A549 (cell line): ENCODE results near the gene ITPA.

Experiments used
- CBX8 ChIP-seq: fragments of 200-600 bp; sonication (generic); IDR thresholded peaks from 2 replicates; pipeline ENCODE4 v1.6.1; 2016
- CEBPB ChIP-seq, 2 experiments: fragments of >200 bp in 1 of 2; sonication (Bioruptor Twin) in 1 of 2; formaldehyde crosslinking in 1 of 2; IDR thresholded peaks; 2 replicates each; pipeline ENCODE4 v1.6.1; 2012 to 2016
- CHD4 ChIP-seq: fragments of 200-600 bp; sonication (generic); IDR thresholded peaks from 2 replicates; pipeline ENCODE4 v1.6.1; 2016; ENCODE audit warnings: antibody characterized with exemption, mild to moderate bottlenecking, borderline replicate concordance
- CTCF ChIP-seq: fragments of >200 bp; sonication (Bioruptor Twin); formaldehyde crosslinking; IDR thresholded peaks from 3 replicates; pipeline ENCODE4 v1.5.1; 2016
- EP300 ChIP-seq, 2 experiments: fragments of >200 bp; sonication (Bioruptor Twin); formaldehyde crosslinking; IDR thresholded peaks; 2 replicates in 1 of 2; 3 replicates in 1 of 2; pipeline ENCODE4 v1.6.1; 2016 to 2017
- ESRRA ChIP-seq: fragments of 150-350 bp; IDR thresholded peaks from 2 replicates; pipeline ENCODE4 v1.6.1; 2014; ENCODE audit warnings: mild to moderate bottlenecking, low read length, borderline replicate concordance
- GATA3 ChIP-seq: IDR thresholded peaks from 2 replicates; pipeline ENCODE4 v1.6.1; 2012; ENCODE audit warnings: borderline replicate concordance
- MAZ ChIP-seq: fragments of 150-350 bp; IDR thresholded peaks from 2 replicates; pipeline ENCODE4 v1.6.1; 2014; ENCODE audit warnings: antibody characterized with exemption, low read depth, low read length, borderline replicate concordance
- POLR2A ChIP-seq: IDR thresholded peaks from 2 replicates; pipeline ENCODE4 v1.6.1; 2012; ENCODE audit warnings: mild to moderate bottlenecking, low read length
- POLR2AphosphoS2 ChIP-seq: conservative IDR thresholded peaks from 2 replicates; pipeline ENCODE4 v1.6.1; 2012; ENCODE audit warnings: low read length, improper control_type of control experiment, inconsistent platforms
- TF ChIP-seq, protein P1 (sequence below): fragments of 200-600 bp; sonication (generic); IDR thresholded peaks from 2 replicates; pipeline ENCODE4 v1.6.1; 2016; ENCODE audit warnings: antibody characterized with exemption, mild to moderate bottlenecking, moderate library complexity

DNA sequence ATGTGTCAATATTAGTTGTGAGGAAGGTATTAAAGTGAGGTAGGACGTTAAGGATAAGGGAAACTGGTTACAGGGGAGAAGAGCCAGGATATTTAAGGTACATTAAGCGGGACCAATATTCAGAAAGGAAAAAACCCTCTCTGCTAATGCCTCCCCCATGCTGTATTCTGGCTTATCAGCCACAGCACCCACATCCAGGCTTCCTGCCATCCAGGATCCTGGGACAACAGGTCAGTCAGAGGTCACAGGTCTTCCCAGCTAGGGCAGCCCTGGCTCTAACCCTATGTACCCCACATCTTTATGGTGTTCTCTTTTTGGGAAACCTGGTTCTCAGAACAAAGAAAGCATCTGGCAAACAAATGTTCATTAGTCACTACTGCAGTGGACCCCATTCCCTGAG, 10.1 kb upstream of the ITPA start:
- TF ChIP-seq EP300 (IDR thresholded peaks at IDR 0.05) (no peak), CTCF (no peak), CEBPB (IDR thresholded peaks at IDR 0.05) (no peak), POLR2A (no peak), CBX8 (no peak), POLR2AphosphoS2 (no peak), CHD4 (no peak), GATA3 (no peak), MAZ (no peak), ESRRA (no peak)
- TF ChIP-seq, protein P1, sequence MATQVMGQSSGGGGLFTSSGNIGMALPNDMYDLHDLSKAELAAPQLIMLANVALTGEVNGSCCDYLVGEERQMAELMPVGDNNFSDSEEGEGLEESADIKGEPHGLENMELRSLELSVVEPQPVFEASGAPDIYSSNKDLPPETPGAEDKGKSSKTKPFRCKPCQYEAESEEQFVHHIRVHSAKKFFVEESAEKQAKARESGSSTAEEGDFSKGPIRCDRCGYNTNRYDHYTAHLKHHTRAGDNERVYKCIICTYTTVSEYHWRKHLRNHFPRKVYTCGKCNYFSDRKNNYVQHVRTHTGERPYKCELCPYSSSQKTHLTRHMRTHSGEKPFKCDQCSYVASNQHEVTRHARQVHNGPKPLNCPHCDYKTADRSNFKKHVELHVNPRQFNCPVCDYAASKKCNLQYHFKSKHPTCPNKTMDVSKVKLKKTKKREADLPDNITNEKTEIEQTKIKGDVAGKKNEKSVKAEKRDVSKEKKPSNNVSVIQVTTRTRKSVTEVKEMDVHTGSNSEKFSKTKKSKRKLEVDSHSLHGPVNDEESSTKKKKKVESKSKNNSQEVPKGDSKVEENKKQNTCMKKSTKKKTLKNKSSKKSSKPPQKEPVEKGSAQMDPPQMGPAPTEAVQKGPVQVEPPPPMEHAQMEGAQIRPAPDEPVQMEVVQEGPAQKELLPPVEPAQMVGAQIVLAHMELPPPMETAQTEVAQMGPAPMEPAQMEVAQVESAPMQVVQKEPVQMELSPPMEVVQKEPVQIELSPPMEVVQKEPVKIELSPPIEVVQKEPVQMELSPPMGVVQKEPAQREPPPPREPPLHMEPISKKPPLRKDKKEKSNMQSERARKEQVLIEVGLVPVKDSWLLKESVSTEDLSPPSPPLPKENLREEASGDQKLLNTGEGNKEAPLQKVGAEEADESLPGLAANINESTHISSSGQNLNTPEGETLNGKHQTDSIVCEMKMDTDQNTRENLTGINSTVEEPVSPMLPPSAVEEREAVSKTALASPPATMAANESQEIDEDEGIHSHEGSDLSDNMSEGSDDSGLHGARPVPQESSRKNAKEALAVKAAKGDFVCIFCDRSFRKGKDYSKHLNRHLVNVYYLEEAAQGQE = no peak
